ENCODE data around the gene CGB8. TPM values are rescaled to one million over a fixed set of nuclear protein-coding genes. Genes with fewer than 3 reads are reported as not detected.

Gene CGB8
- total and polyA plus RNA-seq, 2 of the 4 experiments (the other 2 are of a cell fraction): 0.48 TPM; not detected in 1

- ATAC-seq (ENCODE audit: low read depth): no peak
- Histone ChIP-seq H3K79me1 (ENCODE audit: low read depth in 1 of 2, low read length in 2 of 2) (peaks cover 0 to 1% of the 10 kb centered on the region in 2 experiments; a peak in 1 of 4 replicates), H3K9me3 (ENCODE audit: control insufficient read depth, insufficient read depth, low read length) (no peaks in the 10 kb centered on the region), H3K9me1 (ENCODE audit: insufficient read depth, low read length) (0 out of 2 replicates have a peak, but pooled peaks cover 2% of the 10 kb centered on the region), H3K14ac (replicated peaks; ENCODE audit: low read depth, low read length) (no peak overlapping the region), H3K23ac (ENCODE audit: low read depth, low read length) (no peak overlapping the region), H3K56ac (ENCODE audit: extremely low read depth, insufficient read depth, low read length) (no peak overlapping the region), H3K27ac (ENCODE audit: insufficient read depth, low read length) (no peak overlapping the region), H2BK15ac (ENCODE audit: low read depth, low read length) (no peak overlapping the region), H2BK120ac (ENCODE audit: low read depth, low read length) (no peak overlapping the region), H3K4ac (ENCODE audit: low read depth, low read length) (no peak overlapping the region), H3K18ac (ENCODE audit: low read depth, low read length) (no peak overlapping the region), H4K20me1 (ENCODE audit: insufficient read depth, low read length) (peaks cover under 1% of the 10 kb centered on the region; the same call in 1 of the 2 replicates), H2BK20ac (ENCODE audit: low read depth, low read length) (no peak overlapping the region), H3K4me1 (ENCODE audit: control insufficient read depth, insufficient read depth, low read length) (no peaks in the 10 kb centered on the region), H3K9ac (ENCODE audit: low read depth, low read length) (no peak overlapping the region), H4K8ac (ENCODE audit: low read depth in 2 of 2, low read length in 2 of 2) (no peak overlapping the region), H2AK5ac (ENCODE audit: low read depth, low read length) (no peak overlapping the region), H2AFZ (replicated peaks; ENCODE audit: low read length, poor library complexity) (no peak overlapping the region), H3K4me3 (ENCODE audit: insufficient read depth, low read depth, low read length) (no peak overlapping the region), H2AK9ac (replicated peaks; ENCODE audit: low read depth, low read length, poor library complexity) (no peak overlapping the region), H3K27me3 (ENCODE audit: control insufficient read depth, insufficient read depth, low read length) (no peaks in the 10 kb centered on the region), H3K4me2 (ENCODE audit: low read depth, low read length) (no peak overlapping the region), H3K36me3 (ENCODE audit: control insufficient read depth, insufficient read depth, low read length) (no peaks in the 10 kb centered on the region), H4K5ac (ENCODE audit: low read depth, low read length) (no peak overlapping the region), H4K91ac (ENCODE audit: insufficient read depth, low read depth, low read length) (no peak overlapping the region), H2BK5ac (ENCODE audit: low read depth, low read length, poor library complexity, severe bottlenecking) (no peak overlapping the region)
- WGBS, 2 experiments (ENCODE audit: extremely low coverage in 2 of 2, insufficient read length in 1 of 2): no CpG with 5 or more reads among the region's 4 CpGs
- DNase-seq: no peak
- CTCF ChIA-PET: no interaction called here
- BruUV-seq (replicated peaks): no TSS peak
- dilution Hi-C loops (cut with HindIII; ENCODE audit: low sequenced_read_pairs, unreplicated experiment): no loop called here
- POLR2A ChIA-PET (ENCODE audit: unreplicated experiment): no interaction called here
- intact Hi-C loops (cut with micrococcal nuclease): no loop called here
- in situ Hi-C loops (cut with MboI; ENCODE audit: low sequenced_read_pairs): no loop called here
- TF ChIP-seq CHD1 (IDR thresholded peaks at IDR 0.05; ENCODE audit: low read depth, low read length) (no peak), NFE2L2 (IDR thresholded peaks at IDR 0.05; ENCODE audit: low read depth, low read length) (no peak), RFX5 (IDR thresholded peaks at IDR 0.05; ENCODE audit: low read depth, low read length) (no peak), BHLHE40 (IDR thresholded peaks at IDR 0.05; ENCODE audit: low read depth, low read length) (no peak), POLR2A (IDR thresholded peaks at IDR 0.05; ENCODE audit: low read depth, low read length) (no peak), RCOR1 (IDR thresholded peaks at IDR 0.05; ENCODE audit: insufficient replicate concordance, low read length) (no peak), MAZ (IDR thresholded peaks at IDR 0.05; ENCODE audit: borderline replicate concordance, low read depth, low read length) (no peak), MXI1 (IDR thresholded peaks at IDR 0.05; ENCODE audit: borderline replicate concordance, low read depth, low read length) (no peak), RAD21 (IDR thresholded peaks at IDR 0.05; ENCODE audit: low read length) (no peak), FOS (IDR thresholded peaks at IDR 0.05; ENCODE audit: low read depth, low read length) (no peak), CEBPB (IDR thresholded peaks at IDR 0.05; ENCODE audit: low read depth, low read length) (no peak)
Observed at GRCh38 chr19:49080392-49080791, 31.5 kb upstream of the CGB8 start.

Measured in IMR-90 (cell line).